ENCODE measurements around the gene ARHGAP36. TPM values are rescaled to one million over a fixed set of nuclear protein-coding genes. Genes with fewer than 3 reads are reported as not detected.

The ARHGAP36 gene
- total RNA-seq, 1 experiment from 2014 or later = 0.37 TPM

- Mint-ChIP-seq H3K27ac (no peak overlapping the region), H3K4me1 (peaks cover 27 to 37% of the 10 kb centered on the region in 2 experiments), H3K36me3 (ENCODE audit: insufficient read depth in 1 of 3, low read depth in 3 of 3) (no peaks in the 10 kb centered on the region), H3K27me3 (ENCODE audit: low read depth) (peaks cover 27% of the 10 kb centered on the region), H3K9me3 (no peaks in the 10 kb centered on the region), H3K4me3 (no peak overlapping the region)
- Histone ChIP-seq H3K9me3 (ENCODE audit: control insufficient read depth, low read depth, low read length) (no peaks in the 10 kb centered on the region), H3K4ac (ENCODE audit: low read depth, low read length) (no peak overlapping the region), H2BK120ac (ENCODE audit: low read depth, low read length, poor library complexity, severe bottlenecking) (no peak overlapping the region), H3K9ac (ENCODE audit: extremely low read depth, insufficient read length, low read length) (no peak overlapping the region), H4K8ac (replicated peaks; ENCODE audit: insufficient read length, low read depth, low read length) (no peak overlapping the region), H4K91ac (ENCODE audit: insufficient read length, low read depth, low read length) (no peak overlapping the region), H3K27ac (ENCODE audit: insufficient read length, low read depth, low read length) (no peak overlapping the region), H3K27me3 (ENCODE audit: insufficient read depth, low read length) (peaks cover 39% of the 10 kb centered on the region; the same call in 1 of the 2 replicates), H3K56ac (ENCODE audit: insufficient read length, low read depth, low read length) (no peak overlapping the region), H3K23me2 (ENCODE audit: insufficient read length, low read depth, low read length, poor library complexity, severe bottlenecking) (peaks cover 11% of the 10 kb centered on the region), H2BK12ac (ENCODE audit: insufficient read length, low read depth, low read length) (no peak overlapping the region), H2BK15ac (ENCODE audit: low read depth, low read length) (no peak overlapping the region), H3K18ac (ENCODE audit: insufficient read length, low read depth, low read length) (no peak overlapping the region), H3T11ph (ENCODE audit: low read length) (no peak overlapping the region), H3K4me2 (ENCODE audit: insufficient read depth, insufficient read length, low read length) (peak overlapping the region; percentile 98), H3K23ac (ENCODE audit: insufficient read length, low read depth, low read length) (no peak overlapping the region), H2AFZ (ENCODE audit: low read length) (no peak overlapping the region), H2BK20ac (ENCODE audit: low read depth, low read length, poor library complexity, severe bottlenecking) (no peak overlapping the region), H3K14ac (ENCODE audit: insufficient read depth, low read length) (no peak overlapping the region), H2BK5ac (ENCODE audit: insufficient read length, low read length) (no peak overlapping the region), H3K79me2 (ENCODE audit: insufficient read depth, low read length) (no peaks in the 10 kb centered on the region), H4K20me1 (ENCODE audit: control insufficient read depth, insufficient read depth, insufficient read length) (no peaks in the 10 kb centered on the region), H4K5ac (ENCODE audit: insufficient read length, low read depth, low read length) (no peak overlapping the region), H3K4me1 (ENCODE audit: insufficient read depth, low read length) (peaks cover 4% of the 10 kb centered on the region; the same call in 1 of the 2 replicates), H2AK5ac (ENCODE audit: insufficient read length, low read length) (no peak overlapping the region), H3K79me1 (ENCODE audit: insufficient read depth, low read depth, low read length, poor library complexity, severe bottlenecking) (no peaks in the 10 kb centered on the region)
- TF ChIP-seq CTCF (conservative IDR thresholded peaks at IDR 0.05) = no peak
- peak; percentile 45 for DNase-seq
- no CpG with 5 or more reads among the region's 41 CpGs for WGBS (ENCODE audit: extremely low coverage, insufficient read length, low lambda C conversion rate)
Observed at GRCh38 chrX:131067846-131068745, 9.9 kb downstream of the ARHGAP36 start.
